NCI-H510A (cell line): Measurements from ENCODE around the gene KY.

ENCODE experiments used
- DNase-seq: peaks from one replicate; lab custom pipeline; 2025; lab: John Stamatoyannopoulos, UW

KY gene

DNA sequence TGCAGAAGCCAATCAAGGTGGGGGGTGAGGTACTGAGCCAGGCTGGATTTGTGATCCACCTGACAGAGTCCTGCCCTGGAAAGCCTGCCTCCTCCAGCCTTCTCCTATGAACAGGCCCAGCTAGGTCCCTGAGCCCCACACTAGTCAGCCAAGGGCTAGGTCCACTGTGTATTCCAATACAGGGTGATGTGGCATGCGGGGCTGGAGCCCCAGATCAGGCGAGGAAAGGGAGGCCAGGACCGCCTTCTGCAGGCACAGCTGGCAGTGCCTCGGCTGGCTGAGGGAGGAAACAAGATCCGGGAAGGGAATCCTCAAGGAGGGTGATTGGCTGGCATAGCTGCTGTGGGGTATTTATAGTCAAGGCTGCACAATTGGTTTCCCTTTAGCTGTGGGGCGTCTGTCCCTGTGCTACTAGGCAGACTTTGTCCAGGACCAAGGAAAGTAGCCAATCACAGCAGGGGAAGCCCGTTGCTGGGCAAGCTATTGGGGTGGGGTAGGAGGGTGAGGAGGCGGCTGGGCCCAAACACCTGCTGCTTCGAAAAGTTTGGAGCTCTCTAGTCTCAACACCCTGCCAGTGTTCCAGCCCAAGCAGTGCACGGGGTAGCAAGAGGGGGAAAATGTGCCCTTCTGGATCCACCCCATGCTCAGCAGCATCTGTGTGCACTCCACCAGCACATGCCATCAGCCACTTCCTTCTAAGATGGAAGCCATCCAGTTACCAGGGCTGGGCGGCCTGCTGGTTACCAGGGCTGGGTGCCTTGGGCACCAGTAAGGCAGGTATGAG, 5.9 kb downstream of the KY start:
- no peak for DNase-seq

DNA sequence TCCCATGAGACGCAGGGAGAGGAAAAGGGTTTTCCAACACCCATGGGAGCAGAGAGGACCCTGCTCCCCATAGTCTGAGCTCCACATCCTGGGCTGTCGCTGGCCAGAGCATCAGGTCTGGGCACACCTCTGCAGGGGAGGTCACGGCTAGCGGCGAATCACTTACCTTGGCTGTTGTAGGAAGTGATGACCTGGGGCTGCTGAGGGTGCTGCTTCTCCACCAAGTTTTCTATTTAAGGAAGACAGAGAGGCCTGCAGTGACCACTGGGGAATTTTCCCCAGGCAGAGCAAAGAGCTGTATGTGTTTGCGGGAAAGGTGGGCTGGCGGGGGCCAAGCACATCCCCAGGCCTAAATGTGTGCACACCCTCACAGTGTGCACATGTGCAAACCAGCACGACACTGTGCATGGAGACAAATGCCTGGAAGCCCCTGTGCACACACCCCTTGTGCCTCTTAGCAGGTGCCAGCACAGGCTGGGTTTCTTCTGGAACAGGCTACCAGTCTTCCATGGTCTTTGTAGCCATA, 7.6 kb downstream of the KY start:
- DNase-seq, result no peak

DNA sequence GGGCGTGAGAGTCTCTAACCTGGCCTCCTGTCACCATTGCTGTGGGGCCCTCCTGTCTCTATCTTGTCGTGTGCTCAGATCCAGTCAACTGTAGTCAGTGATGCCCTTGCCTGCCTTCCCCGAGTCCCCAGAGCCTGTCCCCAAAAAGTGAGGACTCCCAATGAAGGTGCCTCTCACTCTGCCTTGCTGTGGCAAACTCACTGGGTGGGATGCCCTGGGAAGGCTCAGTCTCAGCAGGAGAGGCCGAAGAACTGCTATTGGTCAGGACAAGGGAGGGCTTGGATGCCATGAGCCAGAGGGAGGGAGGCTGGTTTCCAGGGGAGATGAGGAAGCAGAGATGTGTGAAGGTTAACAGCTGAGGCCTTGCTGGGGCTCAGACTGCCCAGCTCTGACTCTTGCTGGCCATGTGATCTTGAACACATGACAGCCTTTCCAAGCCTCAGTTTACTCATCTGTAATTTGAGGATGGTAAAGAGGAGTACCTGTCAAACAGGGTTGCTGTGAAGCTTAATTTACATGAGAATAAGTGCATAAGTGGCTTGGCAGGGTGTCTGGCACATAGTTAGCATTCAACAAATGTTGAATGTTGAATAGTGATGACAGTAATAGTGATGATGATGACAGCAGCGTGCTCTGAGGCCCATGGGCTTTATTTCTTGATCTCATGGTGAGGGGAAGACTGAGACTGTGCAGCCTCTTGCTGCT, 8.2 kb downstream of the KY start:
- DNase-seq, result no peak

DNA sequence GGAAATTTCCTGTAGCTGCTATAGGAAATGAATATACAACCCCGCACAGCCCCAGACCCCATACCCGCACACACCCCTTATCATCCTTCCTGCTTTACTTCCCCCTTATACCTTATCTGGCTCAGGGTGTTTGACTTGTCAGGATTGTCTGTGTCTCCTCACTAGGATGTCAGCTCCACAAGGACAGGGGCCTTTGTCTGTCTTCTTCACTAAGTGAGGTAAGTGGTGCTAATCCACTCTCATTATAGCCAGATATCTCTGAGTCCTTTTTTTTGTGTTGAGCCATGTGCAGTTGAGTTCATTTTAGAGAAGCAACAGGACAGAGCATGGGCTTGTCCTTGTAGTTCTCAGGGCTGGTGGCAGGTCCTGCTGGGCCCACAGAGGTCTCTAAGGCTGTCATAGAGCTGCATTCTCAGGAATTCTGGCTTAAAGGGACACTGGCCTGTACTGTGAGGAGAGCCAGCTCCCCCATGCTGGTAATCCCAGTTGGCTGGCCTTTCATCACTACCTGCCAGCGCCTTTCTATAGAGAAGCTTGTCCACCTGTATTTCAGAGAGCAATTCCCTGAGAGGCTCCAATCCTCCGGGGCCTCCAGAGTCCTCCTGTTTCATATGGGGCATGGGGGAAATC, 9.0 kb downstream of the KY start:
- no peak for DNase-seq

DNA sequence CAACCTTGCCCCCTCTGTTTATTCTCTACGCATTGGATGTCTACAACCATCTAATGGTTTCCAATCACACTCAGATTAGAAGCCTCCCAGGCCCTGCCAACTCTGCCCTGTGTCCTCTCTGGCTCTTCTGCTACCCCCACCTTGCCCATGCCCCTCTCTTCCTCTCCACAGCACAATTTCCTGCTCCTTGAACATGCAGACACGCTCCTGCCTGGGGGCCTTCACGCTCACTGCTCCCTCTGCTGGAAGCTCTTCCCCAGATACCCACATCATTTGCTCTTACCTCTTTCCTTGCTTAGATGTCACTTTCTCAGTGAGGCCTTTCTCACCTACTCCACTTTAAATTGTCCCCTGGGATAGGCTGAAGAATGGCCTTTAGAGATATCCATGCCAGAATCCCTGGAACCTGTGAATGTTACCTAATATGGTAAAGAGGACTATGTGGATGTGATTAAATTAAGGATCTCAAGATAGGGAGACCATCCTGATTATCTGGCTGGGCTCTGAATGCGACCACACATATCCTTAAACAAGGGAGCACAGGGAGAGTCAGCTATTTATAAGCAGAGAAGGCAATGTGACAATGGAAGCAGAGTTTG, 9.9 kb downstream of the KY start:
- DNase-seq, result no peak

DNA sequence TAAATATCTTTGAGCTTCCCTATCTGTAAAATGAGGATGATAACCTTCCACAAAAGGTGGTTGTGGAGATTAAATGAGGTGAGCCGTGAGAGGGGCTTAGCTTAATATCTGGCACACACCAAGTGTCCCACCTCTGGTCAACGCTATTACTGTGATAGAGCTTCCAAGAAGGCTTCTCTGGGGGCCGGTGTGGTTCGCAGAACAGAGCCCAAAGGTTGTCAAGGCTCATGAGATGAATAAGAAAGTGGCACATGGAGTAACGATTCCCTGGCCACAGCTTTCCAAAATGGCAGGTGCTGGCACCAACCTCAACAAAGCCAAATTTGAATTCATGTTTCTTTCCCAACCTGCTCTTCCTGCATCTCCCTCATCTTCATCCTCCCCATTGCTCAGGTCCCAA, 10.4 kb downstream of the KY start:
- no peak for DNase-seq

DNA sequence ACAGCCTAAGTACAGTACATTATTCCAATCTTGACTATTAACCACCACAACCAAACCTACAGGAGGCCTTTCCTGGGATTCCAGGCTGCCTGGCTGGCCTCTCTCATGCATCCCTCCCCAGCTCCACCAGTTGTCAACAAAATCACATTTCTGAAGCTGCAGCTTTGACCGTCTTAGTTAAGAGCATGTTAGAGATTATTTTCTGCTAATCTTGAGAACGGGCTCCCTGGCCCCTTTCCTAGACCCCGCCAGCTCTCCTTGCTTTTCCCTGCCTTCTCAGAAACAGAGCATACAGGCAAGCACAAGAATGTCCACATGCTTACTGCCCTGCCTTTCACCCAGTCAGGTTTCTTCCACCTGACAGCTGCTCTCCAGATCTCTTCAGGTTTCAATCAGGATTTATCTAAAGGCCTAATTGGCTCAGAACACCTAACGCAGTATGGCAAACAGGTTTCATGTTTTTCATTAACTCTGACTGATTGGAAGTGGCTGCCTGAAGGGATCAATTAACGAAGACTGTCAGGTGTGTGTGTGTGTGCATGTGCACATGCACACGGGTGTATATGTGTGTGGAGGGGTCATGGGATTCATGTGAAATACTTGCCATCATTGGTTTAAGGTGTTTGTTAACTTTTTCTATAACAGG, 12.3 kb downstream of the KY start:
- no peak for DNase-seq

DNA sequence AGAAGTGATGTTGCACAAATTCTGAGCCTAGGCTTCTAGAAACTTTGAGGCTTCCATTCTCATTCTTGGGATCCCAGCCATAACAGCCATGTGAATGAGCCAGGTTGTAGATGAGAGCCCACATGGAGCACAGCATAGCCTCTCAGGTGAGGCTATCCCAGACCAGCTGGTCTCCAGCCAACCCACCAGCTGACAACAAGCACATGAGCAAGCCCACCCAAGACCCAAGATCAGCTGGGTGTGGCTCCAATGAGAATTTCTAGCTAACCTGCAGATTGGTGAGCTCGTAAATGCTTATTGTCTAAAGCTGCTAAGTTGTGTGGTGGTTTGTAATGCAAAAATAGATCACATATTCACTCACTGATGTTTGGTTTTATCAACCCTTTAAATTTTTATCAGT, 14.4 kb downstream of the KY start:
- DNase-seq, result no peak

DNA sequence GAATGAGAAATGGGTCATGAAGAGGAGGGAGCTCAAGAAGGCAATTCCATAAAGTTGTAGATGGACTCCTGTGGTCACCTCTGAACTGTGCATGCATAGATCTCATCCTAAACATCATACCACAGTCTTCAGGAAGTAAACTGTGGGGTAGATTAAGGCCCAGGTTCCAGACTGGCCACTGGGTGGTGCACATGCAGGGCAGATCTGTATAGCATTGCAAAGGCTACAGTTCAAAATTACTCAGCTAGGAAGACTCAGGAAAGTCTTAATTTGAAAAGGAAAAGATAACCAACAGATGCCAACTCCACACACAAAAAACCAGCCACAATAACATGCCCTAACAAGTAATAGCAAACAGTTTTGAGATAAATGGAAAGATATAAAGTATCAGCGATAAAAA, 20.3 kb downstream of the KY start:
- DNase-seq, result no peak

DNA sequence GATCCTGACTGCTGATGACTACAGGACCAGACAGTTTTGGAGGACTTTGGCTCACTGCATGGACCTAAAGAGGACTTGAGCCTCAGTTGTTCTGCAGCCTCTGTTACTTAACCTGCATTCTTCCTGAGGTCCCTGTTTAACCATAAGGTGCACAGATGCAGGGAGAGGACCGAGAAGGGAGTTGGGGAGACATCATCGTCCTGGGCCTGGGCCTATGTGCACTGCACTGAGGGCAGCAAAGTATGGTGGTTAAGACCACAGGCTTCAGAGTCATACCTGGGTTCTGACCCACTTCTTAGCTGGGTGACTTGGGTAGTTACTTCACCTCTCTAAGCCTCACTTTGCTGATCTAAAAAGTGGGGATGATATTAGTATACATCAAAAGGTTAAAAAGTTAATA, 21.9 kb downstream of the KY start:
- no peak for DNase-seq

DNA sequence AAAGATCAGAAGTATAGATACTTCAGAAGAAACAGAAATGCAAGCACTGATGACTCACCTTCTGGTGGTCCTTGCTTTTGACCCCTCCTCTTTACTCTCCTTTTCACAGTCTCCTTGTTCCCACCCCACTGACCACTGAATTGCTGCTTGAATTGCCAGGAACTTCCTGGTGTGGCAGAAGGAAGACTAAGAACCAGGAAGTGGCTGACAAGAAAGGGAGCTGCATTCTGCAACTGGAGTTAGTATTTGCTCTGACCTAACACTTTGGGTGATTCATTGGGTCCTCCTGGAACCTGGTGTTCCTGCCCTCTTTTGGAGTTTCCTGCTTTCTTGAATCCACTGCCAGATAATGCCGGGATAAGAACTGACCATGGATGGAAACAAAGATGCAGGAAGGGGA, 23.0 kb downstream of the KY start:
- no peak for DNase-seq

DNA sequence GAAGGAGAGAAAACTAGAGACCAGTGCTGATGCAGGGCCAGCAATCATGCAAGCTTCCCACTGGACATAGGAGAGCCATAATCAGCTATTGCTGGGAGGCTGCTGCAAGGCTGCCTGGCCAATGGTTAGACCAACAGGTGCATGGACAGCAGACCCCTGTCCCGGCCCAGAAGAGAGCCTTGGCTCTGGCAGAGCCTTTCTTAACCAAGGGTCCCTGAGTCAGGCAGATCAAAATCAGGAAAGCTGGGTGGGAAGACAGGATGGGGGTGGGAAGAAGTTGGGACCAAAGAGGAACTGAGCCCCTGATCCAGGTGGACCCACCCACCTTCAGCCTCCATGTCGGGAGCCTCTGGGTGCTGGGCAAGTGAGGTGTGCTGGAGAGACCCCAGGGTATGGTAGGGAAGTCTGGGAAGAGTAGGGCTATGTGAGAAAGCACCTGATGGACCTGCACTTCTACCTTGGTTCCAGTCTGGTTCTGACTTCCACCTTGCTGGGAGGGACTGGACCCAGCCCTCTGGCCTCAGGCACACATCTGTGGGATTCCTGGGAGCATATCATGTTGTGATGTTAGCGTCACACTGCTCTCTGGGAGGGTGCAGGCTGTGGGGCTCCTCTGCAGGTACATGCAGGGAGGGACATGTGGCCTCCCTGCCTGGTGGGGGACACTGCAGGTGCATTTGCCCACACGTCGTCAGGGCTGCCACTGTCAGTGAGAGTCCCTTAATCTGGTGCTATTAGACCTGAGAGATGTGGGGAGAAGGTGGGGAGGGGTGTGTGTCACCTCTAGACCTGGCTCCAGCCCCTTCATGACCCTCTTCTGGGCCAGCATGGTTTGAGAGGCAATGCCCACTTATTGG, 24.7 kb downstream of the KY start:
- no peak for DNase-seq

DNA sequence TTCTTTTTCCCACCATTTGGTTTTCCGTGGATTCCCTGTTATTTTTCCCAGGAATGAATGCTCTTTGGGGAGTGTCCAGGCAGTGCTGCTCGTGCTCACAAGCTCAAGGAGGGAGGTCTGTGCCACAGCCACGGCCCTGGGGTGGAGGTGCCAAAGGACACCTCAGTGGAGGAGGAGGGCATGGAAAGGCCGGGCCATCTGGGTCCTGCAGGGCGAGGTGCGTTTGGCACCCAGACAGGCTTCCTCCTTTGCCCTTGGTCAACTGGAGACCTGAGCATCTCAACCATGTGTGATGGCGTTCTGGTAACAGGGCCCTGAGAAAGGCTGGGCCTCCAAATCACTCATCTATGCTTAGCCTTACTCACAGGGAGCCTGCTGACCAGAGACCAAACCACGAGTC, 25.4 kb downstream of the KY start:
- no peak for DNase-seq

DNA sequence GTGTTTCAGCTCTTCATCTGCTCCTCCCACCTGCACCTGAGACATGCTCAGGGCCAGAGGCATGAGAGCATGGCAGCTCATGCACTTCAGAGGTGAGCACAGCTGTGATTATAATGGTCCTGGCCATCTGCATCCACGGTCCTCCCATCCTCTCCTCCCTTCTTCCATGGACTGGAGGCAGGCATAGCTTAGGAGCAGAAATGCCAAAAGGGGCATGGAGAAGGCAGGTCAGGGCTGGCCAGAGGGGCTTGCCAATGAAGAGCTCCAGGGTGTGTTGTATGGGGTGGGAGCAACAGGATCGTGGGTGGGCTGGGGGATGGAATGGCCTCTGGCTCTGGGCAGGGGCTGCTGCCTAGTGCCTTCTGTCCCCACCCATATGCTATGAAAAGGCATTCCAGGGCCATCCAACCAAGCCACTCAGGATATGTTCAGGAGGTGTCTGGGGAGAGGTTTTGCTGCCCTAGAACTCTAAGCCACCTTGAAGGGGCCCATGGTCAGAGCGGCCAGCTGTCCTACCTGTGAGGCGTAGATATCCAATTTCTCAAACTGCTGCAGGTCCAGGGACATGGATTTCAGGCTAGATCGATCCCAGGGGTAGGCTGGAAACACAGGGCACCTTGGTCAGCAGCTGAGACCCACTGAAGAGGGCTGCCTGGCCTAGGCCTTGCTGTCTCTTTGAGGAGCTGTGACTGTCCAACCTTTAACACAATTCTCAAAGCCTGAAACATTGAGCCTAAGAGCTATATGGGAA, 26.1 kb downstream of the KY start:
- no peak for DNase-seq

DNA sequence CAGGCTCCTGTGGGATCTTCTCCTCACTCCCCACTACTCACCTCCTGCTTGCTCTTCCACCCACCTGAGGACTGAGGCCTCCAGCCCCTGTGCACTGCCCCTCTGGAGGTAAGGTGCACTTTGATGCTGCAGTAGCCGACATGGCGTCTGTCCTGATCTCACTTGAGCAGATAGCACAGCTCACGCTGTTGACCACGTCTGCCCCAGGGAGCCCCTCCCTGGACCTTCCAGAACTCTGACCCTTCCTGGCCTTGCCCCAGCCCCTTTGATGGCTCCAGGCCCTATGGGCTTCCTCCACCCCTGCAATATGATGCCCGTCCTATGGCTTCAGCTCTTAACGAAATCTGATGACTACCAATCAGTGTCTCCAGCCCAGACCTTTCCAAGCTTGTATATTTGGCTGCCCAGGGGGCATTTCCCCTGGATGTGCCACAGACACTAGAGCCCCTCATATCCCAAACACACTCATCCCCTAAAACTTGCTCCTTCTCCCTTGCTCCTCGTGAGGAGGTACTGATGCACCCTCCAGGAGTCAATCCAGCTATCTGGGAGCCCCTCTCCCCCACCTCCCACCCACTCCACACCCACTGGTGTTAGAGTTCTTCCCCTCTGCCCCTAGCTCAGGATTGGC, 27.1 kb downstream of the KY start:
- no peak for DNase-seq

DNA sequence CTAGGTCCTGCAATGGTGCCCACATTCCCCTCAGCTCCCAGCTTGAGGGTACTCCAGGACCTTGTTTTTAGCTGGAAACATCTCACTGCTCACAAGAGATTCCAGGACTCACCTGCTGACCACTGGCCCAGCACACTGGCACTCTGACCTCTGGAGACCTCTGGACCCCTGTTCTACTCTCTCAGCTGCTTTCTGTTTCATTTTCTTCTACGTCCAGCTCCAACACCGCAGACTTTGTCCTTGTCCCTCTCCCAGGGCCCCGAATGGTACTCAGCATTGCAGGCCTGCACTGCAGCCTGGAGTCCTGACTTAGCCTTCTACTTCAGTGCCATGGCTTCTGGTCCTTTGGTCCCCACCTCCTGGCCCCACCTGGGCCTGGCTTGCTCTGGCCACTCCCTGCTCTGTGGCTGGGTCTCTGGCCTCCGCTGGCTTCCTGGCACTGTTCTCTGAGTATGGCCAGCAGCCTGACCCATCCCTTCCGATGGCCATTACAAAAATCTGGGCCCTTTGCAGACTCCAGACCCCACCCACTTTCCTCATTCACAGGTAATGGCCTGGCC, 27.9 kb downstream of the KY start:
- DNase-seq, result no peak

DNA sequence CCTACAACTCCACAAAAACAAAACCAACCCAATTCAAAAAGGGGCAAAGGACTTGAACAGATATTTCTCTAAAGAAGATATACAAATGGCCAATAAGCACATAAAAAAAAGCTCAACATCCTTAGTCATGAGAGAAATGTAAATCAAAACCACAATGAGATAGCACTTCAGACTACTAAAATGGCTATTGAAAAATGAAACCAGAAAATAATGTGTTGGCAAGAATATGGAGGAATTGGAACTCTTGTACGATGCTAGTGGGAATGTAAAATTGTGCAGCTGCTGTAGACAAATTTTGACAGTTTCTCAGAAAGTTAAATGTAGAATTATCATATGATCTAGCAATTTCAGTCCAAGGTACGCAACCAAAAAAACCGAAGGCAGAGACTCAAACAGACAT, 29.0 kb downstream of the KY start:
- no peak for DNase-seq

DNA sequence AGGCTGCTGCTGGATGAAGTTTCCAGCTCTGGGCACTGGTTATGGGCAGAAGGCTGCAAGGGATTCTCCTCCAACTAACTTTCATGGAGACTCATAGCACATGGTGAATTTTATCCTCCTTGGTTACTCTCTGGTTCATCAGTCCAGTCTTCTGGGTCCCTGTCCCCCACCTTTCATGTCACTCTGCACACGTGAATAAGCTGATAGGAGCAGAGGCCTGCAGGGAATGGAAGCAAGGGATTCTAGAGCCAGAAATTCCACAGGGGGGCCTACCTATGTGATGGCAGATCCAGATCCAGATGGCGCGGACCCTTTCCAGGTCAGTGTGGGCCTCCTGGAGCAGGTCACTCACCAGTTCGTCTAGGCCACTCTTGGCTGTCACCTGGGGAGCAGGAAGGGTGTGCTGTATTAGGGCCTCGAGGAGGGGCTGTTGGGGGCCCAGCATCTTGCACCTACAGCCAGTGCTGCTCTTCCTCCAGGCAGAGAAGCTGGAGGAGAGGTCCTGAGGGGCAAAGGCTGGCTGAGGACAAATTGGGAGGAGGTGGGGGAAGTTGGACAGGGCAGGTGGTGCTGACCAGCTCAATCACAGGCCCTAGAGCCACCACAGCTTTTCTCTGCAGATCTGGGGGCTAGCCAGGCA, 30.2 kb downstream of the KY start:
- DNase-seq, result no peak

DNA sequence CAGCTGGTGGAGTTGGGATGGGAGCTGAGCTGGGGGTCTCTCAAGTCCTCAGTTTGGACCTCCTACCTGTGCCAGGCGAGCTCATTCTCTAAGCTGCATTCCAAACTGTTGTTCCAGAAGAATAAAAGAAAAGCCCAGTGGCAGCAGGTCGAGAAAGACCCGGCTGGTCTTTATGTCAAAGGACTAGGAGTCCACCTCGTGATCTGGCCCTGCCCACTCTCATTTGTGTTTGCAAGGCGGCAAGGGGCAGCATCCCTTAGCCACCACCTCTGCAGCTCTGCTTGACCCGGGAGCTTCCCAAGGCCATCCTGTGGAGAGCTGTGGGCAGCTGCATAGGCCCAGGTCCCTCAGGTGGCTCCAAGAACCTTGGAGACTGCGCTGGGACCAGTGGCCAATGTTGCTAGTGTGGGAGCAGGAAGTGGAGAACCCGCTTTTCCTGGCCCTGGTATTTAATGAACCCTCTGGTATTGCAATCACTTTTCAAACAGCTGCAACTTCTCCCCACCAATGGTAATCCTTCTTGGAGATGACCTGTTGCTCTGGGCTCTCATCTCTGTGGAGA, 30.9 kb downstream of the KY start:
- no peak for DNase-seq
